Mucosa of descending colon (tissue), 3 donors: Measurements from ENCODE around the gene GABBR2. TPM values are rescaled to one million over a fixed set of nuclear protein-coding genes. Genes with fewer than 3 reads are reported as not detected.

ENCODE experiments used
- ATAC-seq: fragments of 200-7000 bp; cut with Tn5 transposase; one replicate; pipeline ENCODE4 v1.9.1; 2020; ENCODE audit warnings: mild to moderate bottlenecking, moderate library complexity
- DNase-seq, 3 donors: peaks; one replicate each; pipeline ENCODE4 v3.0.0-alpha.2; 2020
- H3K36me3 ChIP-seq: fragments of 200-600 bp; one replicate; pipeline ENCODE4 v1.8.0; 2021; ENCODE audit warnings: low read depth, mild to moderate bottlenecking
- H3K4me1 ChIP-seq: fragments of 200-600 bp; one replicate; pipeline ENCODE4 v1.8.0; 2021; ENCODE audit warnings: low read depth, mild to moderate bottlenecking
- H3K4me3 ChIP-seq: fragments of 200-600 bp; one replicate; pipeline ENCODE4 v1.8.0; 2021; ENCODE audit warnings: mild to moderate bottlenecking
- H3K9me3 ChIP-seq: fragments of 200-600 bp; one replicate; pipeline ENCODE4 v1.8.0; 2021; ENCODE audit warnings: mild to moderate bottlenecking
- intact Hi-C, 2 donors: fragments of 100-400 bp; cut with DNase I in 1 of 2; cut with micrococcal nuclease in 1 of 2; formaldehyde crosslinking; loops; one replicate each; pipeline versions ENCODE4 v1.11.0 to v1.11.1; 2022; cut with DNase I, micrococcal nuclease
- total RNA-seq, 3 donors: library from RNA; stranded (reverse); fragmentation: NEBNext Ultra II Directional in 2 of 3; extraction: Animal tissue kit (Norgen Biotek cat#: 25700) in 2 of 3; gene quantifications; one replicate each; pipeline versions ENCODE4 v1.2.1 to v1.2.4, GENCODE V29; 2021 to 2023
- TF ChIP-seq, protein P1 (sequence below): fragments of 200-600 bp; IDR thresholded peaks from one replicate; pipeline ENCODE4 v1.8.0; 2022; ENCODE audit warnings: antibody characterized with exemption, mild to moderate bottlenecking
- donor health status: DM: no; HTN: no; CAD: no; lungs with moderate emphysema.
- donor health status: DM: no; HTN: no; CAD: no.
- donor health status: DM: no; HTN: yes; CAD: no.

Gene GABBR2
- total RNA-seq, 3 donors from 2014 or later, result 0.35 TPM; not detected in 2

DNA sequence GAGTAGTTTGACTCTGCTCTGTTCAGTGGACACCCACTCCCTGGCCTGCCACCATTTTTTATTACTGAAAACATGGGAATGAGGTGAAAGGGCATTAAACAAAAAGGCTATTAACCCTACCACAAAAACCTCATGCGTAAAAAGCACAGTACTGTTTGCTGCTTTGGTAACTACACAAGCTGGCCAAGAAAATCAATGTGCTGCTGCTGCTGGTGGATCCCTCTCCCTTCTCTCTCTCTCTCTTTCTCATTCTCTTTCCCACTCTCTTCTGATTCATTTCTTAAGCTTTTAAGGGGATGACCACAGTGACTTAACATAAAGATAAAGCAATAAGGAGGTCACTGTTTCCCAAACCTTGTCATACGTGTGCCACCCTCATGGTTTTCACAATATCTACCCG lies 270.1 kb downstream of the GABBR2 start:
- no peaks in the 10 kb centered on the region for H3K36me3 ChIP-seq

DNA sequence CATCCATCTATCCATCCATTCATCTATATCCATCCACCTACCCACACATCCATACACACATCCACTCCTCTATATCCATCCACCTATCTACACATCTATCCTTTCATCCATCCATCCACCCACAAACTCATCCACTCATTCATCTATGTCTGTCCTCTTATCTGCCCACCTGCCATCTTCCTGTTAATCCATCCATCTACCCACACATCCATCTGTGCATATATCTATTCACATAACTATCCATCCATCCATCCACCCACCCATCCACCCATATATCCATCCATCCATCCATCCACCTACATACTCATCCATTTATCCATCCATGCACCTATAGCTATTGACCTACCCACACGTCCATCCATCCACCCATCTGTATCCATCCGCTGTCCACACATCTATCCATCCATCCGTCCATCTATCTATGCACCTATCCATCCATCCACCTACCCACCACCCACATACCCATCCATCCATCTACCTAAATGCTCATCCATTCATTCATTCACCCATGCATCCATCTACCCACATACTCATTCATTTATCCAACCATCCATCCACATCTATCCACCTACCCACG lies 271.2 kb downstream of the GABBR2 start:
- Histone ChIP-seq H3K4me1 (no peaks in the 10 kb centered on the region), H3K9me3 (no peaks in the 10 kb centered on the region), H3K36me3 (no peaks in the 10 kb centered on the region), H3K4me3 (no peak overlapping the region)
- TF ChIP-seq, protein P1, sequence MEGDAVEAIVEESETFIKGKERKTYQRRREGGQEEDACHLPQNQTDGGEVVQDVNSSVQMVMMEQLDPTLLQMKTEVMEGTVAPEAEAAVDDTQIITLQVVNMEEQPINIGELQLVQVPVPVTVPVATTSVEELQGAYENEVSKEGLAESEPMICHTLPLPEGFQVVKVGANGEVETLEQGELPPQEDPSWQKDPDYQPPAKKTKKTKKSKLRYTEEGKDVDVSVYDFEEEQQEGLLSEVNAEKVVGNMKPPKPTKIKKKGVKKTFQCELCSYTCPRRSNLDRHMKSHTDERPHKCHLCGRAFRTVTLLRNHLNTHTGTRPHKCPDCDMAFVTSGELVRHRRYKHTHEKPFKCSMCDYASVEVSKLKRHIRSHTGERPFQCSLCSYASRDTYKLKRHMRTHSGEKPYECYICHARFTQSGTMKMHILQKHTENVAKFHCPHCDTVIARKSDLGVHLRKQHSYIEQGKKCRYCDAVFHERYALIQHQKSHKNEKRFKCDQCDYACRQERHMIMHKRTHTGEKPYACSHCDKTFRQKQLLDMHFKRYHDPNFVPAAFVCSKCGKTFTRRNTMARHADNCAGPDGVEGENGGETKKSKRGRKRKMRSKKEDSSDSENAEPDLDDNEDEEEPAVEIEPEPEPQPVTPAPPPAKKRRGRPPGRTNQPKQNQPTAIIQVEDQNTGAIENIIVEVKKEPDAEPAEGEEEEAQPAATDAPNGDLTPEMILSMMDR, result no peak
- DNase-seq (no peak), ATAC-seq (no peak)
- intact Hi-C loops, result no loop called here

More for the DNA sequence above, 270.1 kb downstream of the GABBR2 start:
- ATAC-seq (no peak), DNase-seq (no peak)
- Histone ChIP-seq H3K9me3 (no peaks in the 10 kb centered on the region), H3K4me1 (no peaks in the 10 kb centered on the region), H3K4me3 (no peak overlapping the region)
- TF ChIP-seq, protein P1, result no peak
- intact Hi-C loops, result no loop called here

DNA sequence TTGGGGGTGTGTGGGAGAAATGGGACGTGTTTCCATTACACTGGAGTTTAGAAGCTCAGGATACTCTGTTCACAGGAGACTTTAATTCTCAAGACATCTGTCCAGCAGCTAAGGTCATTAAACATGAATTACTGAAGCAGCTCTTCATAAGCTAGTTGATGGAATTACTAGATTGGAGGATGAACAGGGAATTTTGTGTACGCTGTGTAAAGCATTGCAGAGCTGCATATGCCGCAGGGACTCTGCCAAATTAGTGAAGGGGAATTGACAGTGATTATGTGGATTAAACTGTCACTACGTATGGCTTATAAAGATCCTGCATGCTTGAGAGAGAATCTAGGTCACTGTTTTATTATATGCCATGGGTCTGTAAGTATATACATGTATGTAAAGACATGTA lies 275.8 kb downstream of the GABBR2 start:
- Histone ChIP-seq H3K4me3 (no peak overlapping the region), H3K36me3 (no peaks in the 10 kb centered on the region)

DNA sequence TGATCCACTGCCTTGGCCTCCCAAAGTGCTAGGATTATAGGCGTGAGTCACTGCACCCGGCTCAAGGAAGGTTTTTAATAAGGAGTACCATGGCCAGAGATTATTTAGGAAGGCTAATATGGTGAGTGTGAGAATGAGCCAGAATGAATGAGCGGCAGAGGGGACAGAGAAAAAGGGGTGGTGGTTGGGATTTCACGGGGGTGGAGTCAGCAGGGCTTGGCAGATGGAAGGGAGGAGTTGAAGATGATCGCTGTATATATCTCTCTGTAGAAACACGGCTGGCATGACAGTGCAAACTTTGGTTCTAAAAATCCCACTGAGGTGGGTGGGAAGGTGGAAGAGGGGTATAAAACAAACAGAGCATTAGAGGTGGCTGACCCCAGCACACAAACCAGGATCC lies 276.6 kb downstream of the GABBR2 start:
- Histone ChIP-seq H3K9me3 (no peaks in the 10 kb centered on the region), H3K4me3 (no peak overlapping the region), H3K4me1 (no peaks in the 10 kb centered on the region), H3K36me3 (no peaks in the 10 kb centered on the region)
- intact Hi-C loops, result no loop called here
- ATAC-seq, result no peak
- TF ChIP-seq, protein P1, result no peak
- no peak for DNase-seq

More for the DNA sequence above, 275.8 kb downstream of the GABBR2 start:
- intact Hi-C loops, result no loop called here
- TF ChIP-seq, protein P1, result no peak
- Histone ChIP-seq H3K9me3 (no peaks in the 10 kb centered on the region), H3K4me1 (no peaks in the 10 kb centered on the region)
- ATAC-seq, result no peak
- no peak for DNase-seq

DNA sequence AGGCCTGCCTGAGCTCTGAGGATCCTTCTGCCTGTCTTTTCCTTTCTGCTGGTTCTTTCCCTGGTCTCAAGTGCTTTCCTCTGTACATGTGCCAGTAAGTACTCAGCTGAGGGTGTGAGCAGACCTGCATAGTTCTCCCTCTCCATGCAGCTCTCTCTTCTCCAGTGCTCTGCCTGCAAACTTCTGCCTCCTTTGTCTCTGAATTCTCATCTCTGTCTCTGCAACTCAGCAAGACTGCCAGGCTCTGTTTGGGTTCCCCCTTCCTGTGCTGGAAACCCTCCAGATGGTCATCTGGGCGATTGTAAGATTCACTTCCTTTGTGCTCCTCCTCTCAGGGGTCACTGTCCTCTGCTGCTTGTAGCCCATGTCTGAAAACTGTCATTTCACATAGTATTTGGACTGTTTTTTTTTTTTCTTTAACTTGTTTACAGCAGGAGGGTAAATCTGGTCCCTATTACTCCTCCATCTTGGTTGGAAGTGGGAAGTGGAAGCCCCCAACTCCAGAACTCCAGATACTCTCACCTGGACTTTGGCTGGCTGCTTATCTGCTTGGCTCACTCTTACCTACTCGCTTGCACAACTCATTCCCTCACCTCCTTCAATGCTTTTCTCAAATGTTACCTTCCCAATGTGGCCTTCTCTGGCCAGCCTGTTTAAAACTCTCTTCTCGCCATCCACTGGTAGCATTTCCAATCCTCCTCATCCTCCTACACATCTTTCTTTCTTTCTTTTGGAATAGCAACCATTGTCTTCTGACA lies 278.0 kb downstream of the GABBR2 start:
- peak in 1 of 3 donors; percentile 28 for DNase-seq
- intact Hi-C loops, result no loop called here
- ATAC-seq, result no peak

More for the DNA sequence above, 278.0 kb downstream of the GABBR2 start:
- TF ChIP-seq, protein P1, result no peak
- no peaks in the 10 kb centered on the region for H3K9me3 ChIP-seq
- H3K4me3 ChIP-seq, result no peak overlapping the region
- H3K36me3 ChIP-seq, result no peaks in the 10 kb centered on the region
- H3K4me1 ChIP-seq, result no peaks in the 10 kb centered on the region
